HG03095 (cell line): ENCODE data around the gene TNFRSF1A.
"Not testable (repeated sequence)": the region's sequence is repeated elsewhere in the genome, so short reads cannot be mapped to it uniquely, and the experiment has no call there.

ENCODE experiments used
- ATAC-seq: cut with Tn5 transposase; IDR thresholded peaks from one replicate; pipeline ENCODE4 v1.9.1; 2021; ENCODE audit warnings: moderate library complexity; ENCODE audit not compliant: unreplicated experiment

The TNFRSF1A gene

DNA sequence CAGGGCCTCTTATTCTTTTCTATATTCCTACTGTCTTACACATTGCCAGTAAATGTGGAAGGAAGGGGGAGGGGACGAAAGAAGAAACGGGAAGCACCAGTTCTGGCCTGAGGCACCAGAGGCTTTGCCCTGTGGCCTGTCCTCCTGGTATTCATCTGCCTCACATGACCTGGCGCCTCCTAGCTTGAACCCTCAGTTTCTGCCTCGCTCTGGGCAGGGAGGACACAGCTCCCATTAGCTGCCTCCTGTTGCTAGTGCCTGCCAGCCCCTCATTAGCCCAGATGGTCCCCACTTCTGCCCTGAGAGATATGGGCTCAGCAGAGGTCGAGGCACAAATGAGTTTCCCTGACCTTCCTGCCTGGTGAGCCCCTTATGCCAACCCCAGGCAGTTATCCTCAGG, 34.3 kb downstream of the TNFRSF1A start:
- ATAC-seq: no peak

- ATAC-seq: no peak
These were observed 35.2 kb downstream of the TNFRSF1A start for GRCh38 chr12:6306599-6307220.

DNA sequence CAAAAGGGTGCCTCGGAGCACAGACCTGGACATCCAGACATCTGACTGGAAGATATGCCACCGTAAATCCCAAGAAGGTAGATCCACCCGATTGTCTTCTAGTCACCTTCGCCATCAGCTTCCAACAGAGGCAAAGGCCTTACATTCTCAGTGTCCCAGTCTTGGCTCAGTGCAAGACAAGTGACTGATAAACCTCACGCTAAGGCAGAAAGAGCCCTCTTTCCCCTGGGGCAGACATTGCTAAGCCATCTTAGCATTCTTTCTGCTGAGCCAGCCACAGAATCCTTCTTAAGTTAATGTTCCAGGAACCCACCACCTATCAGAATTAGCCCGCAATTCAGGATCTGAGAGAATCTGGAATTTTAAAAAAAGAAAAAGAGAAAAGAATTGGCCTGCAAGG, 35.7 kb downstream of the TNFRSF1A start:
- no peak for ATAC-seq

DNA sequence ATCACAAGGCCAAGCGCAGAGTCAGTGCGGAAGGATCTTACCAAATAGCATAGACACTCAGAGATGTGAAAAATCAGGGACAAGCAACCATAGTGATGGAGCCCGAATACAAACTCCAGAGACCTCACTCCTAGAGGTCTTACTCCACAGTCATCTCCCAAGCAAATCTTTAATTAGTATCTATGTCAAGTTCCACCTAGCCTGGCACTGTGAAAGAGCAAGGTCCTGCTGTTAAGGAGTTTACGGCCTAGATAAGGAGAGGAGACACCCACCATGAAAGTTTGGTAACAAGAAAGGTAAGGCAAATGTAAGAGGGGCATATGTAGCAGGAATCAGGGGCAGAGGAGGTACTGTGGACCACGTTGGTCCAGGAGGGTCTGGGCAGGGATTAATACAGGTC, 38.8 kb downstream of the TNFRSF1A start:
- no peak for ATAC-seq

DNA sequence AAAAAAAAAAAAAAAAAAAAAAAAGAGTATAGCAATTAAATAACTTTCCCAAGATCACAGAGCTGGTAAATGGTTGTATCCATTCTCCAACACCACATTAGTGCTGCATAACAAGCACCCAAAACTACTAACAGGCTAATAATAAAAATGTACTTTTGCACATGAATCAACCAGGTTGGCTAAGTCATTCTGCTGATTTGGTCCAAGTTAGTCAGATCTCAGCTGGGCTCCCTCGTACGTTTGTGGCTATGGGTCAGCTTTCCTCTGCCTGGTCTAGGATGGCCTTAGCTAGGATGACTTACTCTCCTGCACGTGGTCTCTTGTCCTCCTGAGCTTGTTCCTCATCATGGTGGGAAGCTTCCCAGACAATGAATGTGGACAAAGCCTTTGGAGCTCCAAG, 39.3 kb downstream of the TNFRSF1A start:
- ATAC-seq: no peak

- no peak for ATAC-seq
These were observed 40.2 kb downstream of the TNFRSF1A start for GRCh38 chr12:6301721-6302120.

DNA sequence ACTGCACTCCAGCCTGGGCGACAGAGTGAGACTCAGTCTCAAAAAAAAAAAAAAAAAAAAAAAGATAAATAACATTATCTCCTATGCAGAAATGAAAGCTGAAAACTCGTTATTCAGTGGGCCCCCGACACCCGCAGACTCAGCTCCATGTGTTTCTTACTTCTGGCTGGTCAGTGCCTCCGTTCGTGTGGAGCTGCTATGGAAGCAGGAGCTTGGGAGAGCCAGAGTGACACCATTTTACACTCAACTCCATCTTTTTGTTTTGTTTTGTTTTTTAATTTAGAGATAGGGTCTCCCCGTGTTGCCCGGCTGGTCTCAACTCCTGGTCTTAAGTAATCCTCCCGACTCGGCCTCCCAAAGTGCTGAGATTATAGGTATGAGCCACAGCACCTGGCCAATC, 44.7 kb downstream of the TNFRSF1A start:
- ATAC-seq: no peak

- no peak for ATAC-seq
These were observed 46.6 kb downstream of the TNFRSF1A start for GRCh38 chr12:6295094-6295811.

DNA sequence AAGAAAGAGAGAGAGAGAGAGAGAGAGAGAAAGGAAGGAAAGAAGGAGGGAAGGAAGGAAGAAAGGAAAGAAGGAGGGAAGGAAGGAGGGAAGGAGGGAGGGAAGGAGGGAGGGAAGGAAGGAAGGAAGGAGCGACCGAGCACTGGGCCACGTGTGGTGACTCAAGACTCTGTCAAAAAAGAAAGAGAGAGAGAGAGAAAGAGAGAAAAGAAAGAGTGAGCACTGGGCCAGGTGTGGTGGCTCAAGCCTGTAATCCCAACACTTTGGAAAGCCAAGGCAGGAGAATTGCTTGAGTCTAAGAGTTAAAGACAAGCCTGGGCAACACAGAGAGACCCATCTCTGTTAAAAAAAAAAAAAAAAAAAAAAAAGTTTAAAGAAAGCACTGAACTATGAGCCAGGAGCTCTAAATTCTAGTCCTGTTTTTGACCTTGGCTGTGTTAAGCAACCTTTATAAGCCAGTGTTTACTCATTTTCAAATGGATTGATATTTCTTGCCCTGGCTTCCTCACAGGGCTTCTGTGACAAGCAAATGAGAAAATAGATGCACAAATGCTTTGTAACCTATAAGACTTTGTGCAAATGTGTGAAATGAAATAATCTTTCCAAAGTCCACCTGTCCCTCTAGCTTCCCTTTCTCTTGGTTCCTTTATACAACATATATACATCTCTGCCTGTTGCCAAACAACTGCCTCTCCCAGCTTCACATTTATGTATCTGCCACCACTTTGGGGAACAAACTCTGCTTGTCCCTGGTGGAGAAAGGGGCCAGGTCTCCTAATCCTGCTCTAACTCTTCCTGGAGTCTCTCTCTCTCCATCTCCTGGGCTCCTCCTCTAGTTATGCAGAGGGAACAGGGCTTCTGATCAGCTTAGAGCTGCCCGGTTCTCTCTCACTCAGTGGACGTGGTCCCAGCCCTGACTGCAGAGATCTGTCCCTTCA, 47.5 kb downstream of the TNFRSF1A start:
- ATAC-seq: no peak

- no peak for ATAC-seq
These were observed 49.3 kb downstream of the TNFRSF1A start for GRCh38 chr12:6292606-6293005.

DNA sequence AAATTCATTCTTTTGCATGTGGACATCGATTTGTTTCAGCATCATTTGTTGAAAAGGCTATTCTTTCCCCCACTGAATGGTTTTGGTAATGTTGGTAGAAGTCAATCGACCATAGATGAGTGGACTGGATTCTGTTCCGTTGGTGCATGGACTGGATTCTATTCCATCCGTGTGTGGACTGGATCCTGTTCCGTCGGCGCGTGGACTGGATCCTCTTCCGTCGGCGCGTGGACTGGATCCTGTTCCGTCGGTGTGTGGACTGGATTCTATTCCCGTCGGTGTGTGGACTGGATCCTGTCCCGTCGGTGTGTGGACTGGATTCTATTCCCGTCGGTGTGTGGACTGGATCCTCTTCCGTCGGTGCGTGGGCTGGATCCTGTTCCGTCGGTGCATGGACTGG, 52.0 kb downstream of the TNFRSF1A start:
- not testable (repeated sequence) for ATAC-seq

- ATAC-seq: not testable (repeated sequence)
These were observed 52.8 kb downstream of the TNFRSF1A start for GRCh38 chr12:6289081-6289480.

DNA sequence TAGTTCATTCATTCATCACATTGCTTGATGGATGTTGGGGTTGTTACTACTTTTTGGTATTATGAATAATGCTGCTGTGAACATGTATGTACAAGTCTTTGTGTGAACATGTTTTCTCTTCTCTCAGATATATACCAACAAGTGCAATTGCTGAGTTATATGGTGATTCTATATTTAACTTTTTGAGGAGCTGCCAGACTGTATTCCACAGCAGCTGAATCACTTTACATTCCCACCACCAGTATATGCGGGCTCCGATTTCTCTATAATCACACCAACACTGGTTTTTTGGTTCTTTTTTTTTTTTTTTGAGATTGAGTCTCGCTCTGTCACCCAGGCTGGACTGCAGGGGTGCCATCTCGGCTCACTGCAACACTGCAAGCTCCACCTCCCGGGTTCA, 53.6 kb downstream of the TNFRSF1A start:
- no peak for ATAC-seq

- no peak for ATAC-seq
These were observed 56.2 kb downstream of the TNFRSF1A start for GRCh38 chr12:6285532-6286306.

DNA sequence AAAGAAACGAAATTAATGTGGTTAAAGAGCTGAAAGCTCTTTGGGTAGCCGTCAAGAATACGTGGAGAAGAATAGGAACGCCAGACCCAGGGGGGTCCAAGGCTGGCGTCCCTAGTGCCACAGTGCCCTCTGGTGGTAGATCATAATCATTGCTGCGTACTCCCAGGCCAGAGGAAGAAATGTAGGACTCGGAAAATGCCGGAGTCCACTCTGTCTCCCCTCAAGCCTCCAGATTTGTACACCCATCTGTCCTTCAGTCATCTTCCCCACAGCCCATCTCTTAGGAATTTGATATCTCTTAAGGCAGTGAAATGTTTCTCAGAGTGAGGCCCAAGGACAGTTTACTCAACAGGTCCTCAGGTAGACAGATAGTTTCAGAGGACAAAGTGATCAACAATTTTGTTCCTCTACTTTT, 56.8 kb downstream of the TNFRSF1A start:
- ATAC-seq: no peak

- no peak for ATAC-seq
These were observed 57.6 kb downstream of the TNFRSF1A start for GRCh38 chr12:6284273-6284672.

DNA sequence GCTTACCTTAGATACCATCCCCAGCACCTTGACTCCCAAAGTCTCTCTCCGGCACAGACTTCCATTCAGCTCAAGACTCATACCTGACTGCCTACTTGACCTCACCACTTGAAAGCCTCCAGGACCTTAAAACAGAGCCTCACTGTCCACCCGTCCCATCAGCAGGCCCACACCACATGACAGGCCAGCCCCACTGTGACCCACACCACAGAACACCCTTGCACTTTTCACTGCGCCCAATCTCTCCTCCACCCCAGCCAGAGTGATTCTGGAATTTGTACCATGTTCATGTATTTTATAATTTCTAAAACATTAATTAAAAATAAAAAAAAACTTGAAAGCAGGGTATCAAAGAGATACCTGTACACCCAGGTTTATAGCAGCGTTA, 59.4 kb downstream of the TNFRSF1A start:
- ATAC-seq: no peak

DNA sequence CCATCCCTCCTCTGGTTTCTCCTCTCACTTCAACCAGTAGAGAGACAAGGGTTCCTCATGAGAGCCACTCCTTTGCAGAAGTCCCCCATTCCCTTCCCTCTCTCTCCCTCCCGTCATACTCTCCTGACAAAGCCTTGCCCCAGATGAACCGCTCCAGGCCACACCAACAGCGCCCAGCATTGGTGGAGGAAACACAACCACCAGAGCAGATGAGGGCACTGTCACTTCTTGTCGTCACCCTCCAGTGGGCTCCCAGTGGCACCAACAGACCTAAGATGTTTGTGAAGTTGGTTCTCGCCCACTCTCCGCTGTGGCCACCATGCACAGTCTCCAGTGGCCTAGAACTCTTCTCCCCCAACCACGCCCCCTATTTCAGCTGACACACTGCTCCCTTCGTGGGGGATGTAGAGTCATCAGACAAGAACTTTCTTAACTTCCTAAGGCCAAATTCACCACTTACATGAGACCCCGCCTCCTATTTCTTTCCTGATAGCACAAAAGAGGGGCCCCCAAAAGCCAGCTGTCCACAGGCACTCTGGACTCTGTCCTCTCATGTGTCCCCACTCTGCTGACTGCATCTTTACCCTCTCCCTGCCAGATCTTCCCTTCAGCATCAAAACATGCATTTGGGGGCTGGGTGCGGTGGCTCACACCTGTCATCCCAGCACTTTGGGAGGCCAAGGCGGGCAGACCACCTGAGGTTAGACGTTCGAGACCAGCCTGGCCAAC, 60.6 kb downstream of the TNFRSF1A start:
- ATAC-seq: no peak

- no peak for ATAC-seq
These were observed 61.2 kb downstream of the TNFRSF1A start for GRCh38 chr12:6280672-6281071.

DNA sequence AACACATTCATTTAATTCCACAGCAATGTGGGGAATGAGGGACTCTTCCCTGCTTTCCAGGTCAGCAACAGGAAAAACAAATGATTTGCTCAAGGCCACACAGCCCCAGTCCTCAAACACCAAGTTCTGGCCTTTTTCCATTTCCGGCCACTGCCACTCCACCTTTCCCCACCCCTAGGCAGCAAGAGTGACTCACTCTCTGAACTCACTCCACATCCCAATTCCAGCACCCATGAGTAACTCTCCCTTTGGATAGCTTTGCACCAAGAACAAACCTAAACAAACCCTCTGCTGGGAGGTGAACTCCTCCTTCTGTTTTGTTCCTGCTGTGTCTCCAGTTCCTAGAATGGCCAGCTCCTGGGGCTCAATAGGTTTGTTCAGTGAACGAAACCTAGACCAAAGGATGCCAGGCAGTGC, 61.8 kb downstream of the TNFRSF1A start:
- no peak for ATAC-seq
